ENCODE data around the gene TLR9. TPM values are rescaled to one million over a fixed set of nuclear protein-coding genes. Genes with fewer than 3 reads are reported as not detected.

The TLR9 gene
- total and polyA plus RNA-seq, 9 of the 15 experiments (the other 6 are each of a cell fraction or from before 2014, with no cell fraction given): not detected

GRCh38 chr3:52171514-52172261 is 53.8 kb downstream of the TLR9 start (continued):
- TF ChIP-seq TEAD4 (IDR thresholded peaks at IDR 0.05; ENCODE audit: low read length): peak; percentile 53; the same call in 1 of the 2 replicates
- no peak for TF ChIP-seq TEAD4 (CRISPR knock-in tag; IDR thresholded peaks at IDR 0.05; ENCODE audit: borderline replicate concordance)
- peak; percentile 41; the same call in 1 of the 2 replicates for TF ChIP-seq GATA2 (CRISPR knock-in tag; IDR thresholded peaks at IDR 0.05)
- no peak for TF ChIP-seq ZNF639 (CRISPR knock-in tag; conservative IDR thresholded peaks at IDR 0.05 in 1 of 2, IDR thresholded peaks at IDR 0.05 in 1 of 2)
- TF ChIP-seq ZNF384 (IDR thresholded peaks at IDR 0.05; ENCODE audit: low read depth, low read length): no peak
- TF ChIP-seq EP300 (IDR thresholded peaks at IDR 0.05; ENCODE audit: low read length): no peak
- peak; percentile 88 for TF ChIP-seq CEBPG (CRISPR knock-in tag; IDR thresholded peaks at IDR 0.05)
- peak in 1 of 2 experiments; percentile 64; a peak in 1 of 4 replicates for TF ChIP-seq CEBPG (tag; conservative IDR thresholded peaks at IDR 0.05 in 1 of 2, IDR thresholded peaks at IDR 0.05 in 1 of 2)
- peak; percentile 90 for TF ChIP-seq CBFA2T3 (IDR thresholded peaks at IDR 0.05)
- no peak for TF ChIP-seq PTRF (tag; IDR thresholded peaks at IDR 0.05)
- no peak for TF ChIP-seq TBL1XR1 (IDR thresholded peaks at IDR 0.05; ENCODE audit: low read length in 2 of 2)
- no peak for TF ChIP-seq MYBL2 (IDR thresholded peaks at IDR 0.05; ENCODE audit: low read depth)
- TF ChIP-seq MYBL2 (CRISPR knock-in tag; IDR thresholded peaks at IDR 0.05; ENCODE audit: borderline replicate concordance): no peak
- no peak for TF ChIP-seq RNF2 (IDR thresholded peaks at IDR 0.05)
- no peak for TF ChIP-seq ZBTB12 (CRISPR knock-in tag; IDR thresholded peaks at IDR 0.05)
- no peak for TF ChIP-seq NR2C2 (CRISPR knock-in tag; IDR thresholded peaks at IDR 0.05)
- no peak for TF ChIP-seq NR2C2 (tag; IDR thresholded peaks at IDR 0.05)
- no peak for TF ChIP-seq ARID4B (CRISPR knock-in tag; IDR thresholded peaks at IDR 0.05)
- TF ChIP-seq BCL6 (CRISPR knock-in tag; IDR thresholded peaks at IDR 0.05): no peak

Data from K562 (cell line).